ENCODE results near the gene SAMD1. TPM values are rescaled to one million over a fixed set of nuclear protein-coding genes. Genes with fewer than 3 reads are reported as not detected.
"Not testable (repeated sequence)": the region's sequence is repeated elsewhere in the genome, so short reads cannot be mapped to it uniquely, and the experiment has no call there.

The SAMD1 gene
- total RNA-seq, 1 donor from 2014 or later = 67.2 TPM

- no peaks in the 10 kb centered on the region for H3K4me1 Mint-ChIP-seq
- no peak for TF ChIP-seq CTCF (conservative IDR thresholded peaks at IDR 0.05)
- H3K36me3 Mint-ChIP-seq (ENCODE audit: low read depth) = no peaks in the 10 kb centered on the region
- no peak overlapping the region for H3K4me3 Mint-ChIP-seq
- H3K9me3 Mint-ChIP-seq = no peaks in the 10 kb centered on the region
- H3K27ac Mint-ChIP-seq (ENCODE audit: unreplicated experiment) = no peak overlapping the region
- peaks cover 14% of the 10 kb centered on the region for H3K27me3 Mint-ChIP-seq (ENCODE audit: low read depth)
- DNase-seq (ENCODE audit: low read depth, low spot score) = no peak
Measured at GRCh38 chr19:14053032-14053431, 37.5 kb downstream of the SAMD1 start.

- no peaks in the 10 kb centered on the region for H3K36me3 Mint-ChIP-seq (ENCODE audit: low read depth)
- H3K9me3 Mint-ChIP-seq = no peaks in the 10 kb centered on the region
- DNase-seq (ENCODE audit: low read depth, low spot score) = no peak
- H3K4me1 Mint-ChIP-seq = no peaks in the 10 kb centered on the region
- no peak overlapping the region for H3K27ac Mint-ChIP-seq (ENCODE audit: unreplicated experiment)
- no peak for TF ChIP-seq CTCF (conservative IDR thresholded peaks at IDR 0.05)
- H3K4me3 Mint-ChIP-seq = no peak overlapping the region
- peaks cover 9% of the 10 kb centered on the region for H3K27me3 Mint-ChIP-seq (ENCODE audit: low read depth)
Measured at GRCh38 chr19:14052470-14052869, 38.1 kb downstream of the SAMD1 start.

DNA sequence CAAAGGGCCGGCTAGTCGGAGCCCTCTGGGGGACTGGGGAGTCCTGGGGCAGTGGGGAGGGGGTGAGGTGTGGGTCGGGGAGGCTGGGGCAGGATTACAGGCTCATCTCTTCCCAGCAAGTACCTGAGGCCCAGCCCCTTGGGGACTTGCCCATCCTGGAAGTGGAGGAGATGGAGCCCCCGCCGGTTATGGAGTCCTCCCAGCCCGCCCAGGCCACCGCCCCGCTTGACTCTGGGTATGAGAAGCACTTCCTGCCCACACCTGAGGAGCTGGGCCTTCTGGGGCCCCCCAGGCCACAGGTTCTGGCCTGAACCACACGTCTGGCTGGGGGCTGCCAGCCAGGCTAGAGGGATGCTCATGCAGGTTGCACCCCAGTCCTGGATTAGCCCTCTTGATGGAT lies 38.6 kb downstream of the SAMD1 start:
- DNase-seq (ENCODE audit: low read depth, low spot score) = no peak
- Mint-ChIP-seq H3K4me3 (no peak overlapping the region), H3K27me3 (ENCODE audit: low read depth) (peaks cover 8% of the 10 kb centered on the region), H3K36me3 (ENCODE audit: low read depth) (no peaks in the 10 kb centered on the region), H3K4me1 (no peaks in the 10 kb centered on the region), H3K9me3 (no peaks in the 10 kb centered on the region), H3K27ac (ENCODE audit: unreplicated experiment) (no peak overlapping the region)
- no peak for TF ChIP-seq CTCF (conservative IDR thresholded peaks at IDR 0.05)

DNA sequence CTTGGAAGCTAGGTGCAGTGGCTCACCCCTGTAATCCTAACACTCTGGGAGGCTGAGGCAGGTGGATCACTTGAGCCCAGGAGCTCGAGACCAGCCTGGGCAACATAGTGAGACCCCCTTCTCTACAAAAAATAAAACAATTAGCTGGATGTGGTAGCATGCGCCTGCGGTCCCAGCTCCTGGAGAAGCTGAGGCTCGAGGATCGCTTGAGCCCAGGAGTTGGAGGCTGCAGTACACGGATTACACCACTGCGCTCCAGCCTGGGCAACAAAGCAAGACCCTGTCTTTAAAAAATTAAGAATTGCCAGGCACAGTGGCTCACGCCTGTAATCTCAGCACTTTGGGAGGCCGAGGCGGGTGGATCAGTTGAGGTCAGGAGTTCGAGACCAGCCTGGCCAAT lies 39.6 kb downstream of the SAMD1 start:
- TF ChIP-seq CTCF (conservative IDR thresholded peaks at IDR 0.05) = peak; percentile 36
- H3K4me1 Mint-ChIP-seq; H3K27ac Mint-ChIP-seq (ENCODE audit: unreplicated experiment); H3K27me3 Mint-ChIP-seq (ENCODE audit: low read depth); H3K36me3 Mint-ChIP-seq (ENCODE audit: low read depth); H3K9me3 Mint-ChIP-seq; H3K4me3 Mint-ChIP-seq; DNase-seq (ENCODE audit: low read depth, low spot score): not testable (repeated sequence)

- H3K36me3 Mint-ChIP-seq (ENCODE audit: low read depth) = no peaks in the 10 kb centered on the region
- H3K27me3 Mint-ChIP-seq (ENCODE audit: low read depth) = peaks cover 3% of the 10 kb centered on the region
- no peak overlapping the region for H3K27ac Mint-ChIP-seq (ENCODE audit: unreplicated experiment)
- DNase-seq (ENCODE audit: low read depth, low spot score) = no peak
- no peak overlapping the region for H3K4me3 Mint-ChIP-seq
- no peaks in the 10 kb centered on the region for H3K9me3 Mint-ChIP-seq
- no peaks in the 10 kb centered on the region for H3K4me1 Mint-ChIP-seq
- no peak for TF ChIP-seq CTCF (conservative IDR thresholded peaks at IDR 0.05)
Measured at GRCh38 chr19:14050512-14050911, 40.0 kb downstream of the SAMD1 start.

Measured in neural crest cell (in vitro differentiated cells).